HL-60 (cell line): ENCODE results near the gene CD22.

Experiments used
- DNase-seq, 2 experiments: peaks; one replicate each; pipeline ENCODE4 v3.0.0-alpha.2; 2010 to 2020; ENCODE audit warnings: low read depth in 1 of 2, low spot score in 1 of 2
- H3K27ac ChIP-seq: fragments of 250-450 bp; sonication (Bioruptor Pico); replicated peaks from 2 replicates; pipeline ENCODE4 v1.5.1; 2020; ENCODE audit warnings: mild to moderate bottlenecking, moderate library complexity
- H3K27me3 ChIP-seq: fragments of 250-450 bp; sonication (Bioruptor Pico); 2 replicates; pipeline ENCODE4 v1.5.1; 2021; ENCODE audit warnings: mild to moderate bottlenecking, moderate library complexity; ENCODE audit not compliant: insufficient read depth, poor library complexity, severe bottlenecking
- H3K4me3 ChIP-seq: replicated peaks from 2 replicates; pipeline ENCODE4 v1.5.1; 2011; ENCODE audit warnings: mild to moderate bottlenecking, control low read depth, low read length; ENCODE audit not compliant: insufficient read depth
- CTCF ChIP-seq: IDR thresholded peaks from one replicate; pipeline ENCODE4 v1.5.1; 2011; ENCODE audit warnings: low read length, control low read depth, inconsistent platforms; ENCODE audit not compliant: insufficient read depth
- GABPA ChIP-seq: IDR thresholded peaks from 2 replicates; pipeline ENCODE4 v1.6.1; 2012; ENCODE audit warnings: low read depth
- POLR2AphosphoS5 ChIP-seq: IDR thresholded peaks from 2 replicates; pipeline ENCODE4 v1.6.1; 2012; ENCODE audit warnings: low read depth
- REST ChIP-seq: IDR thresholded peaks from 2 replicates; pipeline ENCODE4 v1.6.1; 2012; ENCODE audit warnings: low read depth; ENCODE audit not compliant: insufficient replicate concordance
- SPI1 ChIP-seq: IDR thresholded peaks from 2 replicates; pipeline ENCODE4 v1.6.1; 2012; ENCODE audit warnings: low read depth, mild to moderate bottlenecking, borderline replicate concordance

The CD22 gene

GRCh38 chr19:35334144-35334753 lies 5.3 kb downstream of the CD22 start:
- H3K27me3 ChIP-seq = no peaks in the 10 kb centered on the region
- DNase-seq = no peak
- TF ChIP-seq GABPA (no peak), REST (no peak), POLR2AphosphoS5 (no peak), CTCF (no peak), SPI1 (no peak)
- no peak overlapping the region for H3K27ac ChIP-seq
- H3K4me3 ChIP-seq = no peak overlapping the region

GRCh38 chr19:35336166-35336955 lies 7.4 kb downstream of the CD22 start:
- TF ChIP-seq SPI1 = no peak
- no peak for TF ChIP-seq GABPA
- no peak for TF ChIP-seq REST
- TF ChIP-seq POLR2AphosphoS5 = no peak
- no peak for TF ChIP-seq CTCF

GRCh38 chr19:35337097-35337983 lies 8.4 kb downstream of the CD22 start:
- no peak for TF ChIP-seq GABPA
- no peak for TF ChIP-seq CTCF
- TF ChIP-seq SPI1 = peak; percentile 33; the same call in 1 of the 2 replicates
- no peak for DNase-seq
- no peak overlapping the region for H3K4me3 ChIP-seq
- H3K27ac ChIP-seq = no peak overlapping the region
- no peaks in the 10 kb centered on the region for H3K27me3 ChIP-seq

More at GRCh38 chr19:35336166-35336955, 7.4 kb downstream of the CD22 start:
- Histone ChIP-seq H3K27me3 (no peaks in the 10 kb centered on the region), H3K4me3 (no peak overlapping the region), H3K27ac (no peak overlapping the region)
- no peak for DNase-seq
